Mesenchymal stem cell (in vitro differentiated cells and primary cell): ENCODE results near the gene PLN.

Experiments used
- DNase-seq: peaks from one replicate; pipeline ENCODE4 v3.0.0-alpha.2; 2013
- H2AFZ ChIP-seq: one replicate; pipeline ENCODE4 v1.6.1; 2013; ENCODE audit warnings: low read depth, mild to moderate bottlenecking, control low read depth, inconsistent platforms, low read length, moderate library complexity
- H2AK5ac ChIP-seq: 2 replicates; pipeline ENCODE4 v1.6.1; 2013; ENCODE audit warnings: low read length, moderate library complexity, mild to moderate bottlenecking, inconsistent platforms; ENCODE audit not compliant: severe bottlenecking
- H2BK120ac ChIP-seq: one replicate; pipeline ENCODE4 v1.6.1; 2013; ENCODE audit warnings: low read depth, mild to moderate bottlenecking, inconsistent platforms, low read length, moderate library complexity
- H2BK12ac ChIP-seq, 2 experiments: one replicate each; pipeline ENCODE4 v1.6.1; 2013; ENCODE audit warnings: inconsistent platforms in 2 of 2, low read length in 2 of 2, mild to moderate bottlenecking in 2 of 2, moderate library complexity in 2 of 2, control low read depth in 1 of 2
- H2BK15ac ChIP-seq: one replicate; pipeline ENCODE4 v1.6.1; 2013; ENCODE audit warnings: mild to moderate bottlenecking, low read depth, inconsistent platforms; ENCODE audit not compliant: poor library complexity, severe bottlenecking
- H2BK5ac ChIP-seq: 2 replicates; pipeline ENCODE4 v1.6.1; 2013; ENCODE audit warnings: low read depth, mild to moderate bottlenecking, low read length, control low read depth, inconsistent platforms; ENCODE audit not compliant: poor library complexity, severe bottlenecking
- H3K14ac ChIP-seq, 2 experiments: one replicate each; pipeline ENCODE4 v1.6.1; 2013; ENCODE audit warnings: inconsistent platforms in 2 of 2, low read length in 2 of 2, control low read depth in 1 of 2, mild to moderate bottlenecking in 1 of 2, moderate library complexity in 1 of 2
- H3K18ac ChIP-seq, 2 experiments: one replicate each; pipeline ENCODE4 v1.6.1; 2013; ENCODE audit warnings: inconsistent platforms in 2 of 2, low read length in 2 of 2, control low read depth in 1 of 2, low read depth in 1 of 2, mild to moderate bottlenecking in 1 of 2
- H3K23ac ChIP-seq, 2 experiments: one replicate each; pipeline ENCODE4 v1.6.1; 2013; ENCODE audit warnings: inconsistent platforms in 2 of 2, low read length in 2 of 2, mild to moderate bottlenecking in 2 of 2, moderate library complexity in 2 of 2, control low read depth in 1 of 2
- H3K27ac ChIP-seq: 2 replicates; pipeline ENCODE4 v1.5.1; 2013; ENCODE audit warnings: mild to moderate bottlenecking, moderate library complexity, low read length, control low read depth, inconsistent platforms; ENCODE audit not compliant: poor library complexity, severe bottlenecking
- H3K27me3 ChIP-seq, 2 experiments: 2 replicates each; pipeline versions ENCODE4 v1.6.1 to v1.7.0; 2013; ENCODE audit warnings: low read length in 2 of 2, mild to moderate bottlenecking in 2 of 2, moderate library complexity in 2 of 2, control low read depth in 1 of 2, inconsistent platforms in 1 of 2; ENCODE audit not compliant: control insufficient read depth in 1 of 2, insufficient read depth in 1 of 2
- H3K36me3 ChIP-seq, 2 experiments: 2 replicates each; pipeline versions ENCODE4 v1.6.1 to v1.7.0; 2013; ENCODE audit warnings: low read length in 2 of 2, control low read depth in 1 of 2, inconsistent platforms in 1 of 2, low read depth in 1 of 2, mild to moderate bottlenecking in 1 of 2; ENCODE audit not compliant: insufficient read depth in 2 of 2, control insufficient read depth in 1 of 2
- H3K4ac ChIP-seq, 2 experiments: one replicate each; pipeline ENCODE4 v1.6.1; 2013; ENCODE audit warnings: inconsistent platforms in 2 of 2, low read length in 2 of 2, mild to moderate bottlenecking in 2 of 2, moderate library complexity in 2 of 2, control low read depth in 1 of 2, low read depth in 1 of 2
- H3K4me1 ChIP-seq: 2 replicates; pipeline ENCODE4 v1.6.1; 2013; ENCODE audit warnings: low read depth, low read length, control low read depth; ENCODE audit not compliant: control insufficient read depth, insufficient read depth
- H3K4me2 ChIP-seq: 2 replicates; pipeline ENCODE4 v1.6.1; 2013; ENCODE audit warnings: low read length, mild to moderate bottlenecking, inconsistent platforms; ENCODE audit not compliant: poor library complexity, severe bottlenecking
- H3K4me3 ChIP-seq, 2 experiments: 2 replicates each; pipeline versions ENCODE4 v1.5.1 to v1.7.0; 2013; ENCODE audit warnings: low read length in 2 of 2, mild to moderate bottlenecking in 2 of 2, control low read depth in 1 of 2, low read depth in 1 of 2; ENCODE audit not compliant: insufficient read depth in 1 of 2
- H3K79me1 ChIP-seq: replicated peaks from 2 replicates; pipeline ENCODE4 v1.6.1; 2013; ENCODE audit warnings: mild to moderate bottlenecking, control low read depth, low read length, inconsistent platforms; ENCODE audit not compliant: poor library complexity, severe bottlenecking
- H3K9ac ChIP-seq: 2 replicates; pipeline ENCODE4 v1.7.0; 2013; ENCODE audit warnings: mild to moderate bottlenecking, low read length, moderate library complexity
- H3K9me3 ChIP-seq: 2 replicates; pipeline ENCODE4 v1.7.0; 2013; ENCODE audit warnings: mild to moderate bottlenecking, low read length; ENCODE audit not compliant: control insufficient read depth
- H4K8ac ChIP-seq: one replicate; pipeline ENCODE4 v1.6.1; 2013; ENCODE audit warnings: inconsistent platforms, mild to moderate bottlenecking, low read length, moderate library complexity
- H4K91ac ChIP-seq: one replicate; pipeline ENCODE4 v1.6.1; 2013; ENCODE audit warnings: mild to moderate bottlenecking, low read length, inconsistent platforms
- WGBS: methylation state at CpG from one replicate; pipeline ENCODE4 v1.1.7; 2013; ENCODE audit warnings: mixed read lengths; 5-methylcytosine and 5-hydroxymethylcytosine counted together

The PLN gene

GRCh38 chr6:118597636-118598035, 49.5 kb downstream of the PLN start:
- no peaks in the 10 kb centered on the region for H3K36me3 ChIP-seq
- no peak overlapping the region for H2BK120ac ChIP-seq
- DNase-seq: no peak
- no peak overlapping the region for H2BK12ac ChIP-seq
- no peaks in the 10 kb centered on the region for H3K27me3 ChIP-seq
- no peak overlapping the region for H3K4me2 ChIP-seq
- H3K4me1 ChIP-seq: no peaks in the 10 kb centered on the region
- H2BK5ac ChIP-seq: no peak overlapping the region
- no peak overlapping the region for H3K18ac ChIP-seq
- 79% methylated on average over 3 of the region's 3 CpGs for WGBS
- no peak overlapping the region for H3K14ac ChIP-seq
- no peak overlapping the region for H3K23ac ChIP-seq
- no peaks in the 10 kb centered on the region for H3K9me3 ChIP-seq
- no peak overlapping the region for H2AK5ac ChIP-seq
- no peak overlapping the region for H3K9ac ChIP-seq
- no peak overlapping the region for H2AFZ ChIP-seq
- H3K4ac ChIP-seq: no peak overlapping the region
- H3K27ac ChIP-seq: no peak overlapping the region
- peaks cover 20% of the 10 kb centered on the region for H3K79me1 ChIP-seq
- H2BK15ac ChIP-seq: no peak overlapping the region
- H3K4me3 ChIP-seq: no peak overlapping the region
- no peak overlapping the region for H4K91ac ChIP-seq
- H4K8ac ChIP-seq: no peak overlapping the region

- H3K36me3 ChIP-seq: no peaks in the 10 kb centered on the region
- no peaks in the 10 kb centered on the region for H3K4me1 ChIP-seq
- H2BK120ac ChIP-seq: no peak overlapping the region
- no peak overlapping the region for H2BK12ac ChIP-seq
- no peak overlapping the region for H2AFZ ChIP-seq
- no peak overlapping the region for H3K18ac ChIP-seq
- no peak overlapping the region for H4K8ac ChIP-seq
- no peak for DNase-seq
- 96% methylated on average over 1 of the region's 2 CpGs for WGBS
- no peak overlapping the region for H3K27ac ChIP-seq
- no peak overlapping the region for H3K9ac ChIP-seq
- H3K4me2 ChIP-seq: no peak overlapping the region
- no peak overlapping the region for H2AK5ac ChIP-seq
- no peak overlapping the region for H3K4ac ChIP-seq
- no peaks in the 10 kb centered on the region for H3K27me3 ChIP-seq
- H3K23ac ChIP-seq: no peak overlapping the region
- H2BK15ac ChIP-seq: no peak overlapping the region
- H3K9me3 ChIP-seq: no peaks in the 10 kb centered on the region
- H3K14ac ChIP-seq: no peak overlapping the region
- peaks cover 24% of the 10 kb centered on the region for H3K79me1 ChIP-seq
- H2BK5ac ChIP-seq: no peak overlapping the region
- H4K91ac ChIP-seq: no peak overlapping the region
- no peak overlapping the region for H3K4me3 ChIP-seq
Observed at GRCh38 chr6:118598324-118598723, 50.2 kb downstream of the PLN start.

GRCh38 chr6:118602300-118602699, 54.2 kb downstream of the PLN start:
- 100% methylated on average over 2 of the region's 2 CpGs for WGBS
- no peak overlapping the region for H3K14ac ChIP-seq

GRCh38 chr6:118603372-118603771, 55.3 kb downstream of the PLN start:
- Histone ChIP-seq H3K36me3 (no peaks in the 10 kb centered on the region), H3K9ac (no peak overlapping the region), H2BK15ac (no peak overlapping the region), H3K4me2 (no peak overlapping the region), H2AFZ (no peak overlapping the region), H3K23ac (no peak overlapping the region), H2BK120ac (no peak overlapping the region), H3K27me3 (no peaks in the 10 kb centered on the region), H3K4me1 (no peaks in the 10 kb centered on the region), H3K18ac (no peak overlapping the region), H3K4ac (no peak overlapping the region), H4K8ac (no peak overlapping the region), H2BK12ac (no peak overlapping the region), H2AK5ac (no peak overlapping the region), H3K4me3 (no peak overlapping the region), H3K14ac (no peak overlapping the region), H3K27ac (no peak overlapping the region), H3K9me3 (no peaks in the 10 kb centered on the region), H3K79me1 (peaks cover 24% of the 10 kb centered on the region), H4K91ac (no peak overlapping the region), H2BK5ac (no peak overlapping the region)
- no peak for DNase-seq
- WGBS: no CpG with 5 or more reads among the region's 2 CpGs

More at GRCh38 chr6:118602300-118602699, 54.2 kb downstream of the PLN start:
- Histone ChIP-seq H4K91ac (no peak overlapping the region), H2AK5ac (no peak overlapping the region), H3K4me1 (no peaks in the 10 kb centered on the region), H3K9me3 (no peaks in the 10 kb centered on the region), H3K9ac (no peak overlapping the region), H3K79me1 (peaks cover 22% of the 10 kb centered on the region), H4K8ac (no peak overlapping the region), H3K18ac (no peak overlapping the region), H3K27me3 (no peaks in the 10 kb centered on the region), H3K4me3 (no peak overlapping the region), H2AFZ (no peak overlapping the region), H3K36me3 (no peaks in the 10 kb centered on the region), H3K4me2 (no peak overlapping the region), H2BK5ac (no peak overlapping the region), H3K23ac (no peak overlapping the region), H3K4ac (no peak overlapping the region), H2BK15ac (no peak overlapping the region), H3K27ac (no peak overlapping the region), H2BK12ac (no peak overlapping the region), H2BK120ac (no peak overlapping the region)
- no peak for DNase-seq
